Measurements from ENCODE around the gene BCAS3. TPM values are rescaled to one million over a fixed set of nuclear protein-coding genes. Genes with fewer than 3 reads are reported as not detected.
"Not testable (repeated sequence)": the region's sequence is repeated elsewhere in the genome, so short reads cannot be mapped to it uniquely, and the experiment has no call there.

BCAS3 gene
- total RNA-seq, 2 donors from 2014 or later = 28.0 to 37.7 TPM

DNA sequence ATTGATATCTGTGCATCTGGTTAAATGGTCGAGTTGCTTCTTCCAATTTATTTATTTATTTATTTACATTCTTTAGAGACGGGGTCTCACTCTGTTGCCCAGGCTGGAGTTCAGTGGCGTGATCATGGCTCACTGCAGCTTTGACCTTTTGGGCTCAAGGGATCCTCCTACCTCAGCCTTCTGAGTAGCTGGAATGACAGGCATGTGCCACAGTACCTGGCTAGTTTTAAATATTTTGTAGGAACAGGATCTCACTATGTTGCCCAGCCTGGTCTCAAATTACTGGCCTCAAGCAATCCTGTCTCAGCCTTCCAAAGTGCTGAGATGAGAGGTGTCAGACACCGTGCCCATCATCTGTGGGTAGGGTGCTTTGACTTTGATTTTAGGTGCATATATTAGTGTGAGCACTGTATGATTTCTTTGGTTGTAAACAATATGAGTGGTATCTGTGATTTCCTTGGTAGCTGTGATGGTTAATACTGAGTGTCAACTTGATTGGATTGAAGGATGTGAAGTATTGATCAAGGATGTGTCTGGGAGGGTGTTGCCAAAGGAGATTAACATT lies 90.2 kb downstream of the BCAS3 start:
- no peaks in the 10 kb centered on the region for H3K4me1 ChIP-seq (ENCODE audit: control insufficient read depth, insufficient read depth, low read length)
- H3K36me3 Mint-ChIP-seq (ENCODE audit: low read depth) = peaks cover 17% of the 10 kb centered on the region
- 96 to 97% methylated on average over 3 to 4 of the region's 4 CpGs for WGBS, 2 experiments (ENCODE audit: insufficient coverage in 1 of 2, insufficient read length in 1 of 2)
- no peaks in the 10 kb centered on the region for H3K4me1 Mint-ChIP-seq
- DNase-seq = no peak
- H3K9me3 Mint-ChIP-seq = peaks cover 22% of the 10 kb centered on the region
- no peak overlapping the region for H3K4me3 ChIP-seq (ENCODE audit: low read length)
- no peak overlapping the region for H3K4me3 Mint-ChIP-seq
- H3K27ac Mint-ChIP-seq = no peak overlapping the region
- TF ChIP-seq, protein P1, sequence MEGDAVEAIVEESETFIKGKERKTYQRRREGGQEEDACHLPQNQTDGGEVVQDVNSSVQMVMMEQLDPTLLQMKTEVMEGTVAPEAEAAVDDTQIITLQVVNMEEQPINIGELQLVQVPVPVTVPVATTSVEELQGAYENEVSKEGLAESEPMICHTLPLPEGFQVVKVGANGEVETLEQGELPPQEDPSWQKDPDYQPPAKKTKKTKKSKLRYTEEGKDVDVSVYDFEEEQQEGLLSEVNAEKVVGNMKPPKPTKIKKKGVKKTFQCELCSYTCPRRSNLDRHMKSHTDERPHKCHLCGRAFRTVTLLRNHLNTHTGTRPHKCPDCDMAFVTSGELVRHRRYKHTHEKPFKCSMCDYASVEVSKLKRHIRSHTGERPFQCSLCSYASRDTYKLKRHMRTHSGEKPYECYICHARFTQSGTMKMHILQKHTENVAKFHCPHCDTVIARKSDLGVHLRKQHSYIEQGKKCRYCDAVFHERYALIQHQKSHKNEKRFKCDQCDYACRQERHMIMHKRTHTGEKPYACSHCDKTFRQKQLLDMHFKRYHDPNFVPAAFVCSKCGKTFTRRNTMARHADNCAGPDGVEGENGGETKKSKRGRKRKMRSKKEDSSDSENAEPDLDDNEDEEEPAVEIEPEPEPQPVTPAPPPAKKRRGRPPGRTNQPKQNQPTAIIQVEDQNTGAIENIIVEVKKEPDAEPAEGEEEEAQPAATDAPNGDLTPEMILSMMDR (conservative IDR thresholded peaks at IDR 0.05) = no peak
- no peak overlapping the region for H3K9ac ChIP-seq (ENCODE audit: extremely low read depth, low read length, poor library complexity, severe bottlenecking)
- peaks cover 10% of the 10 kb centered on the region for H3K9me3 ChIP-seq (ENCODE audit: control insufficient read depth, low read length)
- H3K27me3 ChIP-seq (ENCODE audit: control insufficient read depth, insufficient read depth, low read length, poor library complexity, severe bottlenecking) = no peaks in the 10 kb centered on the region
- no peak overlapping the region for H3K27ac ChIP-seq (ENCODE audit: low read depth, low read length)
- H3K27me3 Mint-ChIP-seq (ENCODE audit: insufficient read depth) = no peaks in the 10 kb centered on the region
- H3K36me3 ChIP-seq (ENCODE audit: control insufficient read depth, insufficient read depth, low read length) = no peaks in the 10 kb centered on the region

- WGBS, 2 experiments (ENCODE audit: insufficient coverage in 1 of 2, insufficient read length in 1 of 2) = 81% methylated on average over 3 of the region's 3 CpGs; no CpG with 5 or more reads in 1 of the 2 experiments
- TF ChIP-seq, protein P1 (conservative IDR thresholded peaks at IDR 0.05) = no peak
- H3K36me3 Mint-ChIP-seq (ENCODE audit: low read depth) = peaks cover 17% of the 10 kb centered on the region
- H3K27me3 Mint-ChIP-seq (ENCODE audit: insufficient read depth) = no peaks in the 10 kb centered on the region
- H3K27ac ChIP-seq (ENCODE audit: low read depth, low read length) = no peak overlapping the region
- no peaks in the 10 kb centered on the region for H3K4me1 ChIP-seq (ENCODE audit: control insufficient read depth, insufficient read depth, low read length)
- no peak overlapping the region for H3K4me3 ChIP-seq (ENCODE audit: low read length)
- H3K36me3 ChIP-seq (ENCODE audit: control insufficient read depth, insufficient read depth, low read length) = no peaks in the 10 kb centered on the region
- H3K9me3 ChIP-seq (ENCODE audit: control insufficient read depth, low read length) = peaks cover 10% of the 10 kb centered on the region
- H3K27me3 ChIP-seq (ENCODE audit: control insufficient read depth, insufficient read depth, low read length, poor library complexity, severe bottlenecking) = no peaks in the 10 kb centered on the region
- peaks cover 22% of the 10 kb centered on the region for H3K9me3 Mint-ChIP-seq
- no peak overlapping the region for H3K27ac Mint-ChIP-seq
- H3K4me1 Mint-ChIP-seq = no peaks in the 10 kb centered on the region
- H3K9ac ChIP-seq (ENCODE audit: extremely low read depth, low read length, poor library complexity, severe bottlenecking) = no peak overlapping the region
- no peak overlapping the region for H3K4me3 Mint-ChIP-seq
- no peak for DNase-seq
Observed at GRCh38 chr17:60769327-60769726, 91.7 kb downstream of the BCAS3 start.

DNA sequence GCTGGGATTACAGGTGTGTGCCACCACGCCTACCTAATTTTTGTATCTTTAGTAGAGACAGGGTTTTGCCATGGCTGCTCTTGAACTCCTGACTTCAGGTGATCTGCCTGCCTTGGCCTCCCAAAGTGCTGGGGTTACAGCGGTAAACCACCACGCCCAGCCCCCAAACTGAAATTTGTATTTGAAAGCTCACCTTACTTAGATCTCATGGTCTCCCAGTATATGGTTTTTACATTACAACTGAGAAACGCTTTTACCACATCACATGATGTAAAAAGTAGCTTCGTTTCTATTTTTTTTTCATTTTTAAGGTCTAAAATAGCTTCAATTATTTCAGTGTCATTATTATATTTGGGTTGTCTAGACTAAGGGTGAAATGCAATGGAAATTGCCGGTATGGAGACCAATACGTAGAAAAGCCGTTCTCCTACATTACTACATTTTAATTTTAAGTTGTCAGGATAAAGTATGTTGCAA lies 93.3 kb downstream of the BCAS3 start:
- Mint-ChIP-seq H3K4me1 (no peaks in the 10 kb centered on the region), H3K9me3 (peaks cover 17% of the 10 kb centered on the region), H3K36me3 (ENCODE audit: low read depth) (peaks cover 17% of the 10 kb centered on the region), H3K4me3 (no peak overlapping the region), H3K27ac (no peak overlapping the region), H3K27me3 (ENCODE audit: insufficient read depth) (no peaks in the 10 kb centered on the region)
- no peaks in the 10 kb centered on the region for H3K36me3 ChIP-seq (ENCODE audit: control insufficient read depth, insufficient read depth, low read length)
- H3K9me3 ChIP-seq (ENCODE audit: control insufficient read depth, low read length) = peaks cover 10% of the 10 kb centered on the region
- H3K4me3 ChIP-seq (ENCODE audit: low read length) = no peak overlapping the region
- no peaks in the 10 kb centered on the region for H3K4me1 ChIP-seq (ENCODE audit: control insufficient read depth, insufficient read depth, low read length)
- no peak overlapping the region for H3K9ac ChIP-seq (ENCODE audit: extremely low read depth, low read length, poor library complexity, severe bottlenecking)
- 91 to 93% methylated on average over 3 to 5 of the region's 8 CpGs for WGBS, 2 experiments (ENCODE audit: insufficient coverage in 1 of 2, insufficient read length in 1 of 2)
- no peak overlapping the region for H3K27ac ChIP-seq (ENCODE audit: low read depth, low read length)
- no peaks in the 10 kb centered on the region for H3K27me3 ChIP-seq (ENCODE audit: control insufficient read depth, insufficient read depth, low read length, poor library complexity, severe bottlenecking)
- TF ChIP-seq, protein P1 (conservative IDR thresholded peaks at IDR 0.05) = no peak
- no peak for DNase-seq

- H3K27me3 Mint-ChIP-seq (ENCODE audit: insufficient read depth); H3K4me3 ChIP-seq (ENCODE audit: low read length); H3K4me3 Mint-ChIP-seq; H3K36me3 ChIP-seq (ENCODE audit: control insufficient read depth, insufficient read depth, low read length); H3K27me3 ChIP-seq (ENCODE audit: control insufficient read depth, insufficient read depth, low read length, poor library complexity, severe bottlenecking); H3K27ac ChIP-seq (ENCODE audit: low read depth, low read length); H3K4me1 Mint-ChIP-seq; H3K9me3 ChIP-seq (ENCODE audit: control insufficient read depth, low read length); DNase-seq; H3K4me1 ChIP-seq (ENCODE audit: control insufficient read depth, insufficient read depth, low read length); H3K27ac Mint-ChIP-seq; H3K9ac ChIP-seq (ENCODE audit: extremely low read depth, low read length, poor library complexity, severe bottlenecking): not testable (repeated sequence)
- Mint-ChIP-seq H3K36me3 (ENCODE audit: low read depth) (peaks cover 12% of the 10 kb centered on the region), H3K9me3 (peaks cover 10% of the 10 kb centered on the region)
- WGBS, 2 experiments (ENCODE audit: insufficient coverage in 1 of 2, insufficient read length in 1 of 2) = 92% methylated on average over 2 of the region's 5 CpGs; no CpG with 5 or more reads in 1 of the 2 experiments
Observed at GRCh38 chr17:60771621-60772020, 94.0 kb downstream of the BCAS3 start.
